Keratinocyte (primary cell): ENCODE data around the gene SLC23A2. TPM values are rescaled to one million over a fixed set of nuclear protein-coding genes. Genes with fewer than 3 reads are reported as not detected.

ENCODE experiments used
- DNase-seq: peaks from one replicate; pipeline ENCODE4 v3.0.0-alpha.2; 2011; ENCODE audit warnings: low read depth, missing footprints, low spot score
- FAIRE-seq: peaks from 2 replicates; lab custom pipeline; 2011; peaks lifted over from hg19 to GRCh38; lab: Jason Lieb, UNC
- H2AFZ ChIP-seq: 2 replicates; pipeline ENCODE4 v1.6.0; 2012; ENCODE audit warnings: low read length, control low read depth, inconsistent platforms; ENCODE audit not compliant: control insufficient read depth
- H3K27ac ChIP-seq: 2 replicates; pipeline ENCODE4 v1.5.1; 2011; ENCODE audit warnings: low read length; ENCODE audit not compliant: control insufficient read depth, insufficient read depth
- H3K27me3 ChIP-seq: 3 replicates; pipeline ENCODE4 v1.6.0; 2011; ENCODE audit warnings: low read length; ENCODE audit not compliant: control insufficient read depth, insufficient read depth; ENCODE audit errors: extremely low read depth
- H3K36me3 ChIP-seq, 2 experiments: 2 replicates in 1 of 2; 3 replicates in 1 of 2; pipeline ENCODE4 v1.5.1; 2011; ENCODE audit warnings: low read length in 2 of 2, mild to moderate bottlenecking in 1 of 2; ENCODE audit not compliant: control insufficient read depth in 2 of 2, insufficient read depth in 2 of 2; ENCODE audit errors: extremely low read depth in 1 of 2
- H3K4me1 ChIP-seq: 3 replicates; pipeline ENCODE4 v1.5.1; 2011; ENCODE audit warnings: low read length; ENCODE audit not compliant: control insufficient read depth, insufficient read depth; ENCODE audit errors: extremely low read depth
- H3K4me2 ChIP-seq: 3 replicates; pipeline ENCODE4 v1.6.0; 2011; ENCODE audit warnings: low read depth, low read length; ENCODE audit not compliant: control insufficient read depth, insufficient read depth; ENCODE audit errors: extremely low read depth
- H3K4me3 ChIP-seq, 3 experiments: fragments of 200-600 bp in 1 of 3; sonication (generic) in 1 of 3; 2 replicates in 2 of 3; 3 replicates in 1 of 3; pipeline ENCODE4 v1.5.1; 2011 to 2016; ENCODE audit warnings: low read length in 3 of 3, mild to moderate bottlenecking in 3 of 3, control low read depth in 2 of 3, inconsistent platforms in 1 of 3, low read depth in 1 of 3, mixed read lengths in 1 of 3, mixed run types in 1 of 3, moderate library complexity in 1 of 3; ENCODE audit not compliant: control insufficient read depth in 2 of 3, insufficient read depth in 2 of 3; ENCODE audit errors: extremely low read depth in 1 of 3
- H3K79me2 ChIP-seq: 2 replicates; pipeline ENCODE4 v1.6.0; 2012; ENCODE audit warnings: low read length; ENCODE audit not compliant: control insufficient read depth, insufficient read depth
- H3K9ac ChIP-seq: 3 replicates; pipeline ENCODE4 v1.6.0; 2011; ENCODE audit warnings: low read length; ENCODE audit not compliant: control insufficient read depth, insufficient read depth; ENCODE audit errors: extremely low read depth
- H3K9me1 ChIP-seq: 3 replicates; pipeline ENCODE4 v1.6.0; 2011; ENCODE audit warnings: low read length; ENCODE audit not compliant: control insufficient read depth, insufficient read depth; ENCODE audit errors: extremely low read depth
- H3K9me3 ChIP-seq: 2 replicates; pipeline ENCODE4 v1.5.1; 2012; ENCODE audit warnings: low read depth, low read length; ENCODE audit not compliant: control insufficient read depth
- H4K20me1 ChIP-seq: 3 replicates; pipeline ENCODE4 v1.6.0; 2011; ENCODE audit warnings: low read length; ENCODE audit not compliant: control insufficient read depth, insufficient read depth; ENCODE audit errors: extremely low read depth
- EZH2 ChIP-seq: IDR thresholded peaks from one replicate; pipeline ENCODE4 v1.6.1; 2012; ENCODE audit warnings: inconsistent platforms, mild to moderate bottlenecking, low read length, moderate library complexity
- dilution Hi-C: fragments of 300-500 bp; cut with MboI; formaldehyde crosslinking; loops from one replicate; pipeline ENCODE4 v1.7.0; 2020; ENCODE audit warnings: low sequenced_read_pairs; ENCODE audit not compliant: extremely low pct_ligation_motif_present
- polyA plus RNA-seq, 5 experiments: library from polyadenylated mRNA; depleted of rRNA in 3 of 5; stranded (reverse) in 3 of 5; stranded (forward) in 1 of 5; unstranded in 1 of 5; fragments of >200 nt; gene quantifications; 1 replicate in 1 of 5; 2 replicates in 3 of 5; 3 replicates in 1 of 5; pipeline versions ENCODE4 v1.2.1 to v1.2.3, GENCODE V29; 2011 to 2012; ENCODE audit warnings: missing spikeins in 2 of 5, low read depth in 1 of 5, low replicate concordance in 1 of 5
- TF ChIP-seq, protein P1 (sequence below), 3 experiments: IDR thresholded peaks in 1 of 3; conservative IDR thresholded peaks in 1 of 3; optimal IDR thresholded peaks in 1 of 3; 2 replicates in 2 of 3; 3 replicates in 1 of 3; pipeline versions ENCODE3 to v1.5.1; 2011; ENCODE audit warnings: low read length in 3 of 3, mild to moderate bottlenecking in 3 of 3, moderate library complexity in 2 of 3, control low read depth in 1 of 3, inconsistent platforms in 1 of 3; ENCODE audit not compliant: insufficient read depth in 2 of 3; ENCODE audit errors: extremely low read depth in 1 of 3

Gene SLC23A2
- polyA plus RNA-seq, 1 donor (not counting 4 experiments of a cell fraction or from before 2014, with no cell fraction given): 13.4 TPM

DNA sequence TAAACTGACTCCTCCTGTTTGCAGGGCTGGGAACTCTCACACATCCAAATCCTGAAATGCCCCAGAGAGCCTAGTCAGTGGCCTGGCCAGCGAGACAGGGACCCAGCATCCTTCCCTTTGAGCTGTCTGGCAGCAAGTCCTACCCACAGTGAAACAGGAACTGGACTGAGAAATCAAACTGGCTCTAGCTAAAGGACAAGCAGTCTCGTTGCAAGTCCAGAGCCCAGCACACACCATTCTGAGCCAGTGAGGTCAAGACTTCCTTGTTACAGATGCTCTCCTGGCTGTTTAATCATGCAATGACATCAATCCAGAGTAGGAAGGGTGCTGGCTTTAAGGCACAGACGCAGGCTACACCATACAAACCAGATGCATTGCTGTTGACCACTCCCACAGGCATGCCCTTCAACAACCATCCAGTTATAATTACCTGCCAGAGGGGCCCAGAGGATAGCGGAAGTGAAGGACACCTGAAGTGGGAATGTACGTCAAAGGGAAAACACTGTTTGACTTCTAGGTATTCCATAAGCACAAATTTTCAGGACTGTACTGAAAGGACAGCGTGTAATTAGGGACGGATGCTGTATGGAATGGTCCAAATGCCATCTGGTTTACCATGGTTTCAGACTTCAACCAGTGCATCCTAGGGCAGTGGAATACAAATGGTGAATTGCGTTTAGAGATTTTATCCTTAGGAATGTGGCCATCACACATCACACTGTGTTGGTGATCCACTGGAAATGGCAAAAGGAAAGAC, 114.4 kb downstream of the SLC23A2 start:
- FAIRE-seq: no peak

DNA sequence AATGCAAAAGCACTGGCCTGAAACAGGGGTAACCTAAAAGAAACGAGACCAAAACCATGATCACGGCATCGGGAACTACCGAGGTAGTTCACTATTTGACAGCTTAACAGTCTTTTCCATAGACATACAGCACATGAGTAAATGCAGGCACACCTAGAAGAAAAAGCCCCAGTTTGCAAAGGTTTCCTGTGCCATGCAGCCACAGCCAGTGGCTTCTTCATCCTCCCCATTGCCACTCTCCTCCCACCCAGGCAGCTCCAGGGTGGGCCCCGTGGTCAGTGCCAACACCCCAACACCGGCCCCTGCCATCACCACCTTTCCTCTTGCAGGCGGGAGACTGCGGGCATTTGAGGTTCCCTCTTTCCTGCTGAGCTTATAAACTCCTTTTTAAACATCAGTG, 115.4 kb downstream of the SLC23A2 start:
- no peaks in the 10 kb centered on the region for H4K20me1 ChIP-seq
- peaks cover 0 to 11% of the 10 kb centered on the region in 2 experiments for H3K36me3 ChIP-seq
- TF ChIP-seq, protein P1, sequence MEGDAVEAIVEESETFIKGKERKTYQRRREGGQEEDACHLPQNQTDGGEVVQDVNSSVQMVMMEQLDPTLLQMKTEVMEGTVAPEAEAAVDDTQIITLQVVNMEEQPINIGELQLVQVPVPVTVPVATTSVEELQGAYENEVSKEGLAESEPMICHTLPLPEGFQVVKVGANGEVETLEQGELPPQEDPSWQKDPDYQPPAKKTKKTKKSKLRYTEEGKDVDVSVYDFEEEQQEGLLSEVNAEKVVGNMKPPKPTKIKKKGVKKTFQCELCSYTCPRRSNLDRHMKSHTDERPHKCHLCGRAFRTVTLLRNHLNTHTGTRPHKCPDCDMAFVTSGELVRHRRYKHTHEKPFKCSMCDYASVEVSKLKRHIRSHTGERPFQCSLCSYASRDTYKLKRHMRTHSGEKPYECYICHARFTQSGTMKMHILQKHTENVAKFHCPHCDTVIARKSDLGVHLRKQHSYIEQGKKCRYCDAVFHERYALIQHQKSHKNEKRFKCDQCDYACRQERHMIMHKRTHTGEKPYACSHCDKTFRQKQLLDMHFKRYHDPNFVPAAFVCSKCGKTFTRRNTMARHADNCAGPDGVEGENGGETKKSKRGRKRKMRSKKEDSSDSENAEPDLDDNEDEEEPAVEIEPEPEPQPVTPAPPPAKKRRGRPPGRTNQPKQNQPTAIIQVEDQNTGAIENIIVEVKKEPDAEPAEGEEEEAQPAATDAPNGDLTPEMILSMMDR (optimal IDR thresholded peaks at IDR 0.05 in 1 of 3, IDR thresholded peaks at IDR 0.05 in 1 of 3, conservative IDR thresholded peaks at IDR 0.05 in 1 of 3; ENCODE audit: extremely low read depth in 1 of 3, insufficient read depth in 2 of 3, low read length in 3 of 3): no peak
- TF ChIP-seq EZH2: no peak
- H3K4me1 ChIP-seq: no peaks in the 10 kb centered on the region
- dilution Hi-C loops: no loop called here
- H3K79me2 ChIP-seq: no peaks in the 10 kb centered on the region
- H3K9ac ChIP-seq: no peak overlapping the region
- no peak overlapping the region for H2AFZ ChIP-seq
- H3K4me2 ChIP-seq: no peak overlapping the region
- H3K27ac ChIP-seq: no peak overlapping the region
- no peak for FAIRE-seq
- no peaks in the 10 kb centered on the region for H3K9me1 ChIP-seq
- no peaks in the 10 kb centered on the region for H3K9me3 ChIP-seq
- H3K4me3 ChIP-seq: no peak overlapping the region
- DNase-seq: no peak
- H3K27me3 ChIP-seq: no peaks in the 10 kb centered on the region

More for the DNA sequence above, 114.4 kb downstream of the SLC23A2 start:
- Histone ChIP-seq H3K4me1 (no peaks in the 10 kb centered on the region), H4K20me1 (no peaks in the 10 kb centered on the region), H2AFZ (no peak overlapping the region), H3K27ac (no peak overlapping the region), H3K9ac (no peak overlapping the region), H3K9me1 (no peaks in the 10 kb centered on the region), H3K36me3 (peaks cover 0 to 10% of the 10 kb centered on the region in 2 experiments), H3K9me3 (no peaks in the 10 kb centered on the region), H3K4me3 (no peak overlapping the region), H3K27me3 (no peaks in the 10 kb centered on the region), H3K4me2 (no peak overlapping the region), H3K79me2 (no peaks in the 10 kb centered on the region)
- dilution Hi-C loops: no loop called here
- TF ChIP-seq, protein P1 (optimal IDR thresholded peaks at IDR 0.05 in 1 of 3, IDR thresholded peaks at IDR 0.05 in 1 of 3, conservative IDR thresholded peaks at IDR 0.05 in 1 of 3; ENCODE audit: extremely low read depth in 1 of 3, insufficient read depth in 2 of 3, low read length in 3 of 3): no peak
- TF ChIP-seq EZH2: no peak
- no peak for DNase-seq
